Vagina (tissue), 2 donors: Measurements from ENCODE around the gene LRRIQ1. TPM values are rescaled to one million over a fixed set of nuclear protein-coding genes. Genes with fewer than 3 reads are reported as not detected.

Experiments used
- DNase-seq, 2 donors: peaks; one replicate each; pipeline ENCODE4 v3.0.0-alpha.2; 2017; ENCODE audit errors: extremely low spot score in 2 of 2
- H3K27ac ChIP-seq: fragments of 200-600 bp; sonication (generic); one replicate; pipeline ENCODE4 v1.5.1; 2019
- H3K27me3 ChIP-seq: fragments of 200-600 bp; sonication (generic); one replicate; pipeline ENCODE4 v1.5.1; 2019
- H3K36me3 ChIP-seq, 2 donors: fragments of 200-600 bp; sonication (generic); one replicate each; pipeline ENCODE4 v1.5.1; 2017 to 2019
- H3K4me1 ChIP-seq: fragments of 200-600 bp; sonication (generic); one replicate; pipeline ENCODE4 v1.5.1; 2019
- H3K4me3 ChIP-seq, 2 donors: fragments of 200-600 bp; sonication (generic); 1 replicate in 1 of 2; 2 replicates in 1 of 2; pipeline ENCODE4 v1.5.1; 2016 to 2019
- H3K9me3 ChIP-seq: fragments of 200-600 bp; sonication (generic); one replicate; pipeline ENCODE4 v1.5.1; 2019
- POLR2A ChIP-seq, 2 donors: fragments of 450-650 bp; IDR thresholded peaks; one replicate each; pipeline ENCODE4 v1.6.1; 2017; ENCODE audit warnings: antibody characterized with exemption in 2 of 2, mild to moderate bottlenecking in 2 of 2, moderate library complexity in 2 of 2
- POLR2AphosphoS5 ChIP-seq, 2 donors: sonication (generic); formaldehyde crosslinking; IDR thresholded peaks; one replicate each; pipeline ENCODE4 v1.9.0; 2017; ENCODE audit warnings: antibody characterized with exemption in 2 of 2, mild to moderate bottlenecking in 2 of 2, low read depth in 1 of 2; ENCODE audit not compliant: insufficient read depth in 1 of 2
- intact Hi-C: fragments of 100-400 bp; cut with DNase I; formaldehyde crosslinking; loops from one replicate; pipeline ENCODE4 v1.15.1; 2023
- total RNA-seq: library from RNA; depleted of rRNA; stranded (reverse); fragments of >200 nt; gene quantifications from one replicate; pipeline ENCODE4 v1.2.3, GENCODE V29; 2016
- TF ChIP-seq, protein P1 (sequence below), 3 experiments: fragments of 450-650 bp in 2 of 3; fragments of 200-600 bp in 1 of 3; sonication (generic) in 1 of 3; IDR thresholded peaks; one replicate each; pipeline ENCODE4 v1.5.1; 2017 to 2019; ENCODE audit warnings: antibody characterized with exemption in 3 of 3, mild to moderate bottlenecking in 2 of 3, moderate library complexity in 2 of 3

LRRIQ1 gene
- total RNA-seq, 1 donor from 2014 or later: 0.25 TPM

- TF ChIP-seq, protein P1, sequence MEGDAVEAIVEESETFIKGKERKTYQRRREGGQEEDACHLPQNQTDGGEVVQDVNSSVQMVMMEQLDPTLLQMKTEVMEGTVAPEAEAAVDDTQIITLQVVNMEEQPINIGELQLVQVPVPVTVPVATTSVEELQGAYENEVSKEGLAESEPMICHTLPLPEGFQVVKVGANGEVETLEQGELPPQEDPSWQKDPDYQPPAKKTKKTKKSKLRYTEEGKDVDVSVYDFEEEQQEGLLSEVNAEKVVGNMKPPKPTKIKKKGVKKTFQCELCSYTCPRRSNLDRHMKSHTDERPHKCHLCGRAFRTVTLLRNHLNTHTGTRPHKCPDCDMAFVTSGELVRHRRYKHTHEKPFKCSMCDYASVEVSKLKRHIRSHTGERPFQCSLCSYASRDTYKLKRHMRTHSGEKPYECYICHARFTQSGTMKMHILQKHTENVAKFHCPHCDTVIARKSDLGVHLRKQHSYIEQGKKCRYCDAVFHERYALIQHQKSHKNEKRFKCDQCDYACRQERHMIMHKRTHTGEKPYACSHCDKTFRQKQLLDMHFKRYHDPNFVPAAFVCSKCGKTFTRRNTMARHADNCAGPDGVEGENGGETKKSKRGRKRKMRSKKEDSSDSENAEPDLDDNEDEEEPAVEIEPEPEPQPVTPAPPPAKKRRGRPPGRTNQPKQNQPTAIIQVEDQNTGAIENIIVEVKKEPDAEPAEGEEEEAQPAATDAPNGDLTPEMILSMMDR (IDR thresholded peaks at IDR 0.05): peak in 2 of 3 experiments; percentile 17 to 36
- no peak for TF ChIP-seq POLR2A (IDR thresholded peaks at IDR 0.05)
- Histone ChIP-seq H3K27ac (no peak overlapping the region), H3K9me3 (no peaks in the 10 kb centered on the region), H3K36me3 (no peaks in the 10 kb centered on the region), H3K4me3 (no peak overlapping the region), H3K27me3 (no peaks in the 10 kb centered on the region), H3K4me1 (no peaks in the 10 kb centered on the region)
- intact Hi-C loops: no loop called here
- no peak for DNase-seq
Observed at GRCh38 chr12:85057370-85057963, 21.3 kb downstream of the LRRIQ1 start.

- Histone ChIP-seq H3K9me3 (no peaks in the 10 kb centered on the region), H3K4me3 (no peak overlapping the region), H3K36me3 (no peaks in the 10 kb centered on the region), H3K27ac (no peak overlapping the region), H3K27me3 (no peaks in the 10 kb centered on the region), H3K4me1 (no peaks in the 10 kb centered on the region)
- TF ChIP-seq POLR2AphosphoS5 (IDR thresholded peaks at IDR 0.05; ENCODE audit: insufficient read depth in 1 of 2, low read depth in 1 of 2) (no peak), POLR2A (IDR thresholded peaks at IDR 0.05) (no peak)
- TF ChIP-seq, protein P1 (IDR thresholded peaks at IDR 0.05): no peak
- intact Hi-C loops: no loop called here
- DNase-seq: no peak
Observed at GRCh38 chr12:85058339-85058738, 22.2 kb downstream of the LRRIQ1 start.

DNA sequence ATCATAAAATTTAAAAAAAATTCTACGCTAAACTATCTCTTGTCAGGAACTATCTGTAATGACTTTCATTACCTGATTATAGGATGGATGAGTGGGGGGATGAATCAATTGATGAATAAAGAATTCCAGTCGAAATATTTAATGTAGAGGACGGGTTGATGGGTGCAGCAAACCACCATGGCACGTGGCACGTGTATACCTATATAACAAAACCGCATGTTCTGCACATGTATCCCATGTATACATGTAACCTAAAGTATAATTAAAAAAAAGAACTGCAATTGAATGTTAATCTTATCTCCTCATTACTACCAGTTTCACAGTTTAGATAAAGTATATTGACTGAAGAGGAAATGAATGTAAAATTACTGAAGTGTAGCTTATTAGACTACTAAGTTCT lies 23.4 kb downstream of the LRRIQ1 start:
- Histone ChIP-seq H3K4me1 (no peaks in the 10 kb centered on the region), H3K27me3 (no peaks in the 10 kb centered on the region), H3K27ac (no peak overlapping the region), H3K9me3 (no peaks in the 10 kb centered on the region), H3K4me3 (no peak overlapping the region), H3K36me3 (no peaks in the 10 kb centered on the region)
- intact Hi-C loops: no loop called here
- TF ChIP-seq POLR2AphosphoS5 (IDR thresholded peaks at IDR 0.05; ENCODE audit: insufficient read depth in 1 of 2, low read depth in 1 of 2) (no peak), POLR2A (IDR thresholded peaks at IDR 0.05) (no peak)
- TF ChIP-seq, protein P1 (IDR thresholded peaks at IDR 0.05): no peak
- no peak for DNase-seq

DNA sequence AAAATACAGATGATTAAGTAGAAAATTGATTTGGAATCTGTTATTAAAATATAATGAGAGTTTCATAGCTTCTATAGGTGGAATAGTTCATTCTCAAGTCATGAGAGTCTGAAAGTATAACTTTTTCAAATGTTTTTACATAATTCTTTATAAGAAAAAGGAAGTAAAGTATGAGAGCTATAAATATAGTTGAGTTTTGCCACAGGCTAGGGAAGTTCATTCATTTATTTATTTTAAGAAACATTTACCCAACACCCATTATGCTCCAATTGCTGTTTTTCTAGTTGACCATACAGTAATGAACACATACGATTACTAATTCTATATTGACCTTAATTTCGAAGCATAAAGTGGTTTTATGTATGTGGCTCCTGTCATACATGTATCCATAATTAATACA lies 24.8 kb downstream of the LRRIQ1 start:
- no peak overlapping the region for H3K4me3 ChIP-seq
- H3K9me3 ChIP-seq: no peaks in the 10 kb centered on the region
- H3K27ac ChIP-seq: no peak overlapping the region
- no peaks in the 10 kb centered on the region for H3K4me1 ChIP-seq
- TF ChIP-seq POLR2A (IDR thresholded peaks at IDR 0.05) (no peak), POLR2AphosphoS5 (IDR thresholded peaks at IDR 0.05; ENCODE audit: insufficient read depth in 1 of 2, low read depth in 1 of 2) (no peak)
- TF ChIP-seq, protein P1 (IDR thresholded peaks at IDR 0.05): no peak
- intact Hi-C loops: no loop called here
- H3K27me3 ChIP-seq: no peaks in the 10 kb centered on the region
- no peaks in the 10 kb centered on the region for H3K36me3 ChIP-seq
- no peak for DNase-seq

- intact Hi-C loops: no loop called here
- no peak for TF ChIP-seq POLR2A (IDR thresholded peaks at IDR 0.05)
- TF ChIP-seq, protein P1 (IDR thresholded peaks at IDR 0.05): no peak
- no peak for TF ChIP-seq POLR2AphosphoS5 (IDR thresholded peaks at IDR 0.05; ENCODE audit: insufficient read depth in 1 of 2, low read depth in 1 of 2)
- H3K4me1 ChIP-seq: no peaks in the 10 kb centered on the region
Observed at GRCh38 chr12:85065837-85066482, 29.8 kb downstream of the LRRIQ1 start.

More at GRCh38 chr12:85065837-85066482, 29.8 kb downstream of the LRRIQ1 start:
- no peak overlapping the region for H3K4me3 ChIP-seq
- no peaks in the 10 kb centered on the region for H3K27me3 ChIP-seq
- H3K27ac ChIP-seq: no peak overlapping the region
- DNase-seq: no peak
- H3K36me3 ChIP-seq: no peaks in the 10 kb centered on the region
- H3K9me3 ChIP-seq: no peaks in the 10 kb centered on the region
